Endothelial cell of umbilical vein (primary cell): ENCODE data around the gene PRKAG2. TPM values are rescaled to one million over a fixed set of nuclear protein-coding genes. Genes with fewer than 3 reads are reported as not detected.

Experiments used
- BruUV-seq: library from RNA; stranded (reverse); fragments of 400-500 nt; replicated peaks from 2 replicates; lab custom pipeline; 2021; lab: Mats Ljungman, UMichigan
- CTCF ChIA-PET: fragments of 300-600, 350-600 bp; sonication (Branson Sonifier 250); formaldehyde crosslinking; loops from one replicate; lab custom pipeline; 2021; ENCODE audit warnings: antibody characterized with exemption, inconsistent platforms; lab: Charles Lee
- POLR2A ChIA-PET: fragments of 300-600, 350-600 bp; sonication (Branson Sonifier 250); formaldehyde crosslinking; loops from one replicate; lab custom pipeline; 2021; ENCODE audit warnings: antibody characterized with exemption, inconsistent platforms; lab: Charles Lee
- DNase-seq: peaks from one replicate; pipeline ENCODE4 v3.0.0-alpha.2; 2011; ENCODE audit warnings: low read depth, low spot score
- FAIRE-seq: peaks from 2 replicates; lab custom pipeline; 2011; peaks lifted over from hg19 to GRCh38; lab: Jason Lieb, UNC
- H2AFZ ChIP-seq: 2 replicates; pipeline ENCODE4 v1.6.0; 2012; ENCODE audit warnings: low read depth, low read length, control low read depth, inconsistent platforms
- H3K27ac ChIP-seq: 2 replicates; pipeline ENCODE4 v1.5.1; 2011; ENCODE audit warnings: low read depth, mild to moderate bottlenecking, control low read depth, low read length, moderate library complexity; ENCODE audit not compliant: insufficient read depth
- H3K27me3 ChIP-seq, 2 experiments: 2 replicates each; pipeline versions ENCODE4 v1.6.0 to v1.6.1; 2011; ENCODE audit warnings: low read length in 2 of 2, mixed read lengths in 1 of 2; ENCODE audit not compliant: control insufficient read depth in 2 of 2, insufficient read depth in 2 of 2
- H3K36me3 ChIP-seq, 2 experiments: 2 replicates in 1 of 2; 3 replicates in 1 of 2; pipeline ENCODE4 v1.5.1; 2011; ENCODE audit warnings: low read length in 2 of 2, mild to moderate bottlenecking in 1 of 2, moderate library complexity in 1 of 2; ENCODE audit not compliant: control insufficient read depth in 2 of 2, insufficient read depth in 2 of 2; ENCODE audit errors: extremely low read depth in 1 of 2
- H3K4me1 ChIP-seq: 3 replicates; pipeline ENCODE4 v1.5.1; 2011; ENCODE audit warnings: mild to moderate bottlenecking, low read length; ENCODE audit not compliant: control insufficient read depth, insufficient read depth; ENCODE audit errors: extremely low read depth
- H3K4me2 ChIP-seq: 2 replicates; pipeline ENCODE4 v1.6.1; 2011; ENCODE audit warnings: low read length, control low read depth, mixed read lengths; ENCODE audit not compliant: insufficient read depth
- H3K4me3 ChIP-seq, 3 experiments: fragments of 200-600 bp in 1 of 3; sonication (generic), shearing (Covaris generic) in 1 of 3; replicated peaks in 1 of 3; 2 replicates each; pipeline ENCODE4 v1.5.1; 2011 to 2016; ENCODE audit warnings: control low read depth in 3 of 3, low read length in 3 of 3, mild to moderate bottlenecking in 2 of 3, inconsistent platforms in 1 of 3, low read depth in 1 of 3, moderate library complexity in 1 of 3; ENCODE audit not compliant: insufficient read depth in 1 of 3
- H3K79me2 ChIP-seq: 2 replicates; pipeline ENCODE4 v1.6.0; 2012; ENCODE audit warnings: low read length, inconsistent platforms; ENCODE audit not compliant: control insufficient read depth, insufficient read depth
- H3K9ac ChIP-seq: replicated peaks from 2 replicates; pipeline ENCODE3; 2011; ENCODE audit warnings: low read length, control low read depth; ENCODE audit not compliant: insufficient read depth; ENCODE audit errors: extremely low read depth
- H3K9me1 ChIP-seq: replicated peaks from 3 replicates; pipeline ENCODE4 v1.6.0; 2011; ENCODE audit warnings: mild to moderate bottlenecking, low read length; ENCODE audit not compliant: control insufficient read depth, insufficient read depth; ENCODE audit errors: extremely low read depth
- H3K9me3 ChIP-seq: replicated peaks from 2 replicates; pipeline ENCODE4 v1.5.1; 2012; ENCODE audit warnings: low read length, inconsistent platforms; ENCODE audit not compliant: control insufficient read depth, insufficient read depth
- H4K20me1 ChIP-seq: replicated peaks from 2 replicates; pipeline ENCODE3; 2011; ENCODE audit warnings: mild to moderate bottlenecking, low read length; ENCODE audit not compliant: control insufficient read depth, insufficient read depth; ENCODE audit errors: extremely low read depth
- CTCF ChIP-seq, 2 donors: IDR thresholded peaks; 1 replicate in 1 of 2; 2 replicates in 1 of 2; pipeline ENCODE4 v1.5.1; 2011; ENCODE audit warnings: low read length in 2 of 2, mild to moderate bottlenecking in 2 of 2, moderate library complexity in 2 of 2, control low read depth in 1 of 2, inconsistent platforms in 1 of 2, low read depth in 1 of 2; ENCODE audit not compliant: insufficient read depth in 1 of 2; ENCODE audit errors: extremely low read depth in 1 of 2
- FOS ChIP-seq: IDR thresholded peaks from 2 replicates; pipeline ENCODE4 v1.6.1; 2011; ENCODE audit warnings: mild to moderate bottlenecking, low read length, moderate library complexity, borderline replicate concordance; ENCODE audit not compliant: insufficient read depth
- GATA2 ChIP-seq: IDR thresholded peaks from 2 replicates; pipeline ENCODE4 v1.7.0; 2011; ENCODE audit warnings: low read depth, mild to moderate bottlenecking, moderate library complexity, mixed read lengths, low read length; ENCODE audit not compliant: insufficient read length, insufficient read depth
- JUN ChIP-seq: IDR thresholded peaks from 2 replicates; pipeline ENCODE4 v1.6.1; 2011; ENCODE audit warnings: borderline replicate concordance, low read depth; ENCODE audit not compliant: insufficient read length, insufficient read depth
- MYC ChIP-seq: IDR thresholded peaks from one replicate; pipeline ENCODE4 v1.6.1; 2011; ENCODE audit warnings: mild to moderate bottlenecking, low read depth, low read length
- POLR2A ChIP-seq: IDR thresholded peaks from 2 replicates; pipeline ENCODE4 v1.6.1; 2012; ENCODE audit warnings: low read depth, mild to moderate bottlenecking, control low read depth, low read length
- POLR2AphosphoS5 ChIP-seq: IDR thresholded peaks from 2 replicates; pipeline ENCODE4 v1.6.1; 2012; ENCODE audit warnings: low read depth, mild to moderate bottlenecking, control low read depth, low read length, moderate library complexity; ENCODE audit not compliant: insufficient read depth
- dilution Hi-C: fragments of 300-500 bp; cut with MboI; formaldehyde crosslinking; loops from one replicate; pipeline ENCODE4 v1.15.0; 2019; ENCODE audit warnings: low sequenced_read_pairs; ENCODE audit not compliant: extremely low pct_ligation_motif_present
- intact Hi-C: fragments of 100-400 bp; cut with micrococcal nuclease; formaldehyde crosslinking; loops from one replicate; pipeline ENCODE4 v1.10.0; 2022
- polyA plus RNA-seq, 4 experiments: library from polyadenylated mRNA; depleted of rRNA in 3 of 4; stranded (reverse) in 3 of 4; unstranded in 1 of 4; fragments of >200 nt; gene quantifications; 2 replicates each; pipeline versions ENCODE4 v1.2.1 to v1.2.3, GENCODE V29; 2011 to 2012; ENCODE audit warnings: missing spikeins in 1 of 4
- total RNA-seq: library from RNA; stranded (reverse); gene quantifications from 2 replicates; pipeline ENCODE4 v1.2.3, GENCODE V29; 2021

PRKAG2 gene
- total and polyA plus RNA-seq, 2 donors (not counting 3 experiments of a cell fraction or from before 2014, with no cell fraction given), result 19.3 to 51.5 TPM

- Histone ChIP-seq H3K79me2 (no peaks in the 10 kb centered on the region), H3K36me3 (no peaks in the 10 kb centered on the region), H3K9me1 (no peaks in the 10 kb centered on the region), H3K4me3 (no peak overlapping the region), H4K20me1 (no peaks in the 10 kb centered on the region), H2AFZ (no peak overlapping the region), H3K9me3 (no peaks in the 10 kb centered on the region), H3K27ac (no peak overlapping the region), H3K9ac (no peak overlapping the region), H3K4me2 (no peak overlapping the region), H3K27me3 (peaks cover 6 to 14% of the 10 kb centered on the region in 2 experiments), H3K4me1 (peaks cover 4% of the 10 kb centered on the region)
- FAIRE-seq (no peak), DNase-seq (no peak)
- POLR2A ChIA-PET, result interaction anchor here (0.6 kb wide), 1 partner anchor 225 kb away, joined by 4 read pairs; no protein-coding TSS in a partner anchor
- TF ChIP-seq JUN, result no peak
- no peak for TF ChIP-seq GATA2
- no peak for TF ChIP-seq CTCF (IDR thresholded peaks at IDR 0.05; ENCODE audit: extremely low read depth in 1 of 2, insufficient read depth in 1 of 2, low read depth in 1 of 2, low read length in 2 of 2)
- no peak for TF ChIP-seq FOS
- no peak for TF ChIP-seq POLR2AphosphoS5
- no peak for TF ChIP-seq MYC
- no peak for TF ChIP-seq POLR2A
- intact Hi-C loops, result no loop called here
- dilution Hi-C loops, result no loop called here
- no TSS peak for BruUV-seq
- CTCF ChIA-PET, result interaction anchor here (1.1 to 3.1 kb wide), 3 partner anchors 10 to 360 kb away, joined by 3 to 14 read pairs (median 3); no protein-coding TSS in a partner anchor
Observed at GRCh38 chr7:151784853-151785680, 91.8 kb downstream of the PRKAG2 start.
